ENCODE measurements around the gene CHAT. TPM values are rescaled to one million over a fixed set of nuclear protein-coding genes. Genes with fewer than 3 reads are reported as not detected.

Gene CHAT
- total and polyA plus RNA-seq, 2 donors (not counting 3 experiments of a cell fraction or from before 2014, with no cell fraction given): not detected

- Histone ChIP-seq H3K9me1 (replicated peaks; ENCODE audit: control insufficient read depth, extremely low read depth, insufficient read depth, low read length) (no peaks in the 10 kb centered on the region), H2AFZ (ENCODE audit: low read depth, low read length) (no peak overlapping the region), H3K27me3 (ENCODE audit: control insufficient read depth in 2 of 2, insufficient read depth in 2 of 2, low read length in 2 of 2) (peaks cover 5 to 19% of the 10 kb centered on the region in 2 experiments), H4K20me1 (replicated peaks; ENCODE audit: control insufficient read depth, extremely low read depth, insufficient read depth, low read length) (no peaks in the 10 kb centered on the region), H3K36me3 (ENCODE audit: control insufficient read depth in 2 of 2, extremely low read depth in 1 of 2, insufficient read depth in 2 of 2, low read length in 2 of 2) (no peaks in the 10 kb centered on the region), H3K4me3 (replicated peaks in 1 of 3; ENCODE audit: insufficient read depth in 1 of 3, low read depth in 1 of 3, low read length in 3 of 3) (no peak overlapping the region), H3K4me1 (ENCODE audit: control insufficient read depth, extremely low read depth, insufficient read depth, low read length) (no peaks in the 10 kb centered on the region), H3K27ac (ENCODE audit: insufficient read depth, low read depth, low read length) (no peak overlapping the region), H3K4me2 (ENCODE audit: insufficient read depth, low read length) (no peak overlapping the region), H3K79me2 (ENCODE audit: control insufficient read depth, insufficient read depth, low read length) (no peaks in the 10 kb centered on the region), H3K9me3 (replicated peaks; ENCODE audit: control insufficient read depth, insufficient read depth, low read length) (no peaks in the 10 kb centered on the region), H3K9ac (replicated peaks; ENCODE audit: extremely low read depth, insufficient read depth, low read length) (no peak overlapping the region)
- BruUV-seq (replicated peaks): no TSS peak
- FAIRE-seq (no peak), DNase-seq (ENCODE audit: low read depth, low spot score) (no peak)
- CTCF ChIA-PET: no interaction called here
- TF ChIP-seq, protein P1, sequence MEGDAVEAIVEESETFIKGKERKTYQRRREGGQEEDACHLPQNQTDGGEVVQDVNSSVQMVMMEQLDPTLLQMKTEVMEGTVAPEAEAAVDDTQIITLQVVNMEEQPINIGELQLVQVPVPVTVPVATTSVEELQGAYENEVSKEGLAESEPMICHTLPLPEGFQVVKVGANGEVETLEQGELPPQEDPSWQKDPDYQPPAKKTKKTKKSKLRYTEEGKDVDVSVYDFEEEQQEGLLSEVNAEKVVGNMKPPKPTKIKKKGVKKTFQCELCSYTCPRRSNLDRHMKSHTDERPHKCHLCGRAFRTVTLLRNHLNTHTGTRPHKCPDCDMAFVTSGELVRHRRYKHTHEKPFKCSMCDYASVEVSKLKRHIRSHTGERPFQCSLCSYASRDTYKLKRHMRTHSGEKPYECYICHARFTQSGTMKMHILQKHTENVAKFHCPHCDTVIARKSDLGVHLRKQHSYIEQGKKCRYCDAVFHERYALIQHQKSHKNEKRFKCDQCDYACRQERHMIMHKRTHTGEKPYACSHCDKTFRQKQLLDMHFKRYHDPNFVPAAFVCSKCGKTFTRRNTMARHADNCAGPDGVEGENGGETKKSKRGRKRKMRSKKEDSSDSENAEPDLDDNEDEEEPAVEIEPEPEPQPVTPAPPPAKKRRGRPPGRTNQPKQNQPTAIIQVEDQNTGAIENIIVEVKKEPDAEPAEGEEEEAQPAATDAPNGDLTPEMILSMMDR (IDR thresholded peaks at IDR 0.05; ENCODE audit: extremely low read depth in 1 of 2, insufficient read depth in 1 of 2, low read depth in 1 of 2, low read length in 2 of 2): no peak
- TF ChIP-seq FOS (IDR thresholded peaks at IDR 0.05; ENCODE audit: borderline replicate concordance, insufficient read depth, low read length) (no peak), POLR2AphosphoS5 (IDR thresholded peaks at IDR 0.05; ENCODE audit: insufficient read depth, low read depth, low read length) (no peak), MYC (IDR thresholded peaks at IDR 0.05; ENCODE audit: low read depth, low read length) (no peak), GATA2 (IDR thresholded peaks at IDR 0.05; ENCODE audit: insufficient read depth, insufficient read length, low read depth, low read length) (no peak), EZH2 (IDR thresholded peaks at IDR 0.05; ENCODE audit: borderline replicate concordance, low read depth, low read length, severe bottlenecking) (no peak), JUN (IDR thresholded peaks at IDR 0.05; ENCODE audit: borderline replicate concordance, insufficient read depth, insufficient read length, low read depth) (no peak), MAX (IDR thresholded peaks at IDR 0.05; ENCODE audit: insufficient read depth, insufficient read length) (no peak), POLR2A (IDR thresholded peaks at IDR 0.05; ENCODE audit: low read depth, low read length) (no peak)
- intact Hi-C loops (cut with micrococcal nuclease): no loop called here
- dilution Hi-C loops (cut with MboI; ENCODE audit: extremely low pct_ligation_motif_present, low sequenced_read_pairs): no loop called here
- POLR2A ChIA-PET: no interaction called here
Measured at GRCh38 chr10:49696311-49696710, 82.5 kb downstream of the CHAT start.
